Parathyroid adenoma (tissue), 2 donors: ENCODE results near the gene SAMD4A.

Experiments
- H2AFZ ChIP-seq: fragments of 300-600 bp; sonication (generic); one replicate; pipeline ENCODE4 v1.7.0; 2017; ENCODE audit warnings: antibody characterized with exemption, mild to moderate bottlenecking
- H3K27ac ChIP-seq: fragments of 300-600 bp; sonication (generic); one replicate; pipeline ENCODE4 v1.7.0; 2017
- H3K27me3 ChIP-seq: fragments of 300-600 bp; sonication (generic); one replicate; pipeline ENCODE4 v1.7.0; 2017; ENCODE audit warnings: low read length; ENCODE audit not compliant: control insufficient read depth, insufficient read depth
- H3K36me3 ChIP-seq: fragments of 300-600 bp; sonication (generic); one replicate; pipeline ENCODE4 v1.7.0; 2017; ENCODE audit warnings: low read length; ENCODE audit not compliant: control insufficient read depth, insufficient read depth
- H3K4me1 ChIP-seq: fragments of 300-600 bp; sonication (generic); one replicate; pipeline ENCODE4 v1.7.0; 2017; ENCODE audit warnings: control low read depth
- H3K4me2 ChIP-seq: fragments of 300-600 bp; sonication (generic); one replicate; pipeline ENCODE4 v1.7.0; 2017; ENCODE audit warnings: low read length
- H3K4me3 ChIP-seq: fragments of 300-600 bp; sonication (generic); one replicate; pipeline ENCODE4 v1.7.0; 2017; ENCODE audit warnings: low read depth, low read length
- H3K79me2 ChIP-seq: fragments of 300-600 bp; sonication (generic); one replicate; pipeline ENCODE4 v1.7.0; 2017; ENCODE audit warnings: control low read depth
- H3K9ac ChIP-seq: fragments of 300-600 bp; sonication (generic); one replicate; pipeline ENCODE4 v1.7.0; 2017; ENCODE audit warnings: mild to moderate bottlenecking
- H3K9me3 ChIP-seq: fragments of 300-600 bp; sonication (generic); one replicate; pipeline ENCODE4 v1.7.0; 2017; ENCODE audit warnings: low read length; ENCODE audit not compliant: control insufficient read depth
- CTCF ChIP-seq: fragments of 300-600 bp; sonication (generic); IDR thresholded peaks from one replicate; pipeline ENCODE4 v1.7.0; 2017; ENCODE audit warnings: antibody characterized with exemption, mild to moderate bottlenecking
- donor health status: primary hyperparathyroidism.

The SAMD4A gene

GRCh38 chr14:54756656-54757392 is 189.9 kb downstream of the SAMD4A start:
- H3K4me3 ChIP-seq = no peak overlapping the region
- no peaks in the 10 kb centered on the region for H3K9me3 ChIP-seq
- H3K27ac ChIP-seq = no peak overlapping the region
- H3K4me1 ChIP-seq = no peaks in the 10 kb centered on the region
- no peak overlapping the region for H2AFZ ChIP-seq
- no peaks in the 10 kb centered on the region for H3K36me3 ChIP-seq
- no peaks in the 10 kb centered on the region for H3K79me2 ChIP-seq
- no peak for TF ChIP-seq CTCF
- no peaks in the 10 kb centered on the region for H3K27me3 ChIP-seq
- H3K4me2 ChIP-seq = no peak overlapping the region
- no peak overlapping the region for H3K9ac ChIP-seq

GRCh38 chr14:54758041-54758440 is 191.1 kb downstream of the SAMD4A start:
- Histone ChIP-seq H3K4me1 (no peaks in the 10 kb centered on the region), H3K9me3 (no peaks in the 10 kb centered on the region), H3K4me3 (no peak overlapping the region), H3K4me2 (no peak overlapping the region), H3K9ac (no peak overlapping the region), H3K79me2 (no peaks in the 10 kb centered on the region), H3K27me3 (no peaks in the 10 kb centered on the region), H2AFZ (no peak overlapping the region), H3K36me3 (no peaks in the 10 kb centered on the region), H3K27ac (no peak overlapping the region)
- TF ChIP-seq CTCF = no peak

- no peak overlapping the region for H2AFZ ChIP-seq
- no peak overlapping the region for H3K4me2 ChIP-seq
- no peaks in the 10 kb centered on the region for H3K36me3 ChIP-seq
- H3K4me1 ChIP-seq = no peaks in the 10 kb centered on the region
- no peak overlapping the region for H3K27ac ChIP-seq
- H3K9ac ChIP-seq = no peak overlapping the region
- H3K79me2 ChIP-seq = no peaks in the 10 kb centered on the region
- H3K4me3 ChIP-seq = no peak overlapping the region
- no peaks in the 10 kb centered on the region for H3K9me3 ChIP-seq
- TF ChIP-seq CTCF = no peak
- no peaks in the 10 kb centered on the region for H3K27me3 ChIP-seq
Observed at GRCh38 chr14:54759982-54760585, 193.2 kb downstream of the SAMD4A start.

GRCh38 chr14:54760866-54761575 is 194.1 kb downstream of the SAMD4A start:
- Histone ChIP-seq H3K4me1 (no peaks in the 10 kb centered on the region), H3K27me3 (no peaks in the 10 kb centered on the region), H3K9ac (no peak overlapping the region), H3K4me3 (no peak overlapping the region), H3K9me3 (no peaks in the 10 kb centered on the region), H3K4me2 (no peak overlapping the region), H3K79me2 (no peaks in the 10 kb centered on the region), H2AFZ (no peak overlapping the region), H3K27ac (no peak overlapping the region), H3K36me3 (no peaks in the 10 kb centered on the region)
- no peak for TF ChIP-seq CTCF
